Activated T-cell treated with anti-CD3 and anti-CD28 coated beads, Interleukin-2, amount 50 U/mL, for 24 hours (primary cell): ENCODE data around the gene CCDC50.

ENCODE experiments used
- DNase-seq: peaks from one replicate; pipeline ENCODE4 v3.0.0-alpha.2; 2020
- H3K27ac Mint-ChIP-seq: 2 replicates; pipeline ENCODE4 v1.8.0; 2020; ENCODE audit warnings: mild to moderate bottlenecking, mixed read lengths
- H3K27me3 Mint-ChIP-seq: 2 replicates; pipeline ENCODE4 v1.8.0; 2020; ENCODE audit warnings: mixed read lengths
- H3K36me3 Mint-ChIP-seq: 2 replicates; pipeline ENCODE4 v1.8.0; 2020; ENCODE audit warnings: low read depth, mixed read lengths
- H3K4me1 Mint-ChIP-seq: 2 replicates; pipeline ENCODE4 v1.8.0; 2020; ENCODE audit warnings: low read depth, mixed read lengths
- H3K4me3 Mint-ChIP-seq: 2 replicates; pipeline ENCODE4 v1.8.0; 2020; ENCODE audit warnings: mild to moderate bottlenecking, moderate library complexity, mixed read lengths
- H3K9me3 Mint-ChIP-seq: 2 replicates; pipeline ENCODE4 v1.8.0; 2020; ENCODE audit warnings: mixed read lengths

The CCDC50 gene

GRCh38 chr3:191426311-191426710 lies 97.1 kb downstream of the CCDC50 start:
- Mint-ChIP-seq H3K4me1 (no peaks in the 10 kb centered on the region), H3K9me3 (peaks cover 2% of the 10 kb centered on the region), H3K27ac (no peak overlapping the region), H3K36me3 (no peaks in the 10 kb centered on the region), H3K27me3 (no peaks in the 10 kb centered on the region), H3K4me3 (no peak overlapping the region)
- no peak for DNase-seq

DNA sequence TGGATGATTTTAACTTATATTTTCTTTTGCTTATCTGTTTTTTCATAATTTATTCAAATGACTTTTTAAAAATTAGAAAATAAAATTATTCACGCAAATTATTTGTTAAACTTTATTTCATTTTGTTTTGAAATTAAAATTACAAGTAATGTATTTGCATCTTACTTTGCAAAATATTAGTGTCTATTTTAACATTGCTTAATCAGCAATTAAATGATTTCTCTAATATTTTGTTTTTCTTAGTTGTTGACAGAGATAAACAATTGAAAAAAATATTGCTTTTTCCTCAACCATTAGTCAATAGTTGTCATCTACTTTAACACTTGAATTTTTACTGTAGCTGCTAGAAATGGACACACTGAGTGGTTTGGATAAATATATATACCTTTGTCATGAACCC lies 99.0 kb downstream of the CCDC50 start:
- peaks cover 4% of the 10 kb centered on the region for H3K9me3 Mint-ChIP-seq
- DNase-seq: no peak
- no peaks in the 10 kb centered on the region for H3K27me3 Mint-ChIP-seq
- H3K36me3 Mint-ChIP-seq: no peaks in the 10 kb centered on the region
- H3K4me3 Mint-ChIP-seq: no peak overlapping the region
- H3K27ac Mint-ChIP-seq: no peak overlapping the region
- no peaks in the 10 kb centered on the region for H3K4me1 Mint-ChIP-seq

- DNase-seq: no peak
- peaks cover 4% of the 10 kb centered on the region for H3K9me3 Mint-ChIP-seq
- no peaks in the 10 kb centered on the region for H3K27me3 Mint-ChIP-seq
- no peak overlapping the region for H3K27ac Mint-ChIP-seq
- H3K4me1 Mint-ChIP-seq: no peaks in the 10 kb centered on the region
- H3K4me3 Mint-ChIP-seq: no peak overlapping the region
- H3K36me3 Mint-ChIP-seq: no peaks in the 10 kb centered on the region
Measured at GRCh38 chr3:191430103-191430502, 100.9 kb downstream of the CCDC50 start.

DNA sequence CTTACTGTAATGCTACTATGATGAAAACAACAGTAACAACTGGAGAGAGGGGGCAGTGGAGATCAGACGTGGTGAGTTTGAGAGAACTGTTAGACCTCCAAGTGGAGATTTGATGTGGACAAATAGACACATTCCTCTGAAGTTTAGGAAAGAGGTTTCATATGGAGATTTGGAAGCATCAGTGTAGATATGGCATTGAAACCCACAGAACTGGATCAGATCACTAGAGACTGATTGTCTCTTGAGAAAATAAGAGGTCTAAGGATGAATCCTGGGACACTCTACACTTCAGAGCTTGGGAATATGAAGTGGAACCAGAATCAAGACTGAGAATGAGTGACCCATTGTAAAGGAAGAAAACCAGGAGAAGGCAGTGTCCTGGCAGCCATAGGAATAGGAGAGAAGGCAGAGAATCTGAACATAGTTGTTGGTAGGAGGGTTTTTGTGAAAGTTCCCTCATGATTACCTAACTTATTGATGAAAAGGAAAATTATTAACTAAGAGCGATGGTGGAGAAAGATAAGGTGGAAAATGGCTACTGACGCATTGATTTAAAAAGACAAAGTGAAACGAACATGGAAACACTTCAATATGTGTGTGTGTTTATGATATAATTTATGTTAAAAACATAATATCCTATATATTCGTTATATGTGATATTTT lies 102.1 kb downstream of the CCDC50 start:
- Mint-ChIP-seq H3K9me3 (peaks cover 4% of the 10 kb centered on the region), H3K27me3 (no peaks in the 10 kb centered on the region), H3K4me1 (no peaks in the 10 kb centered on the region), H3K36me3 (no peaks in the 10 kb centered on the region), H3K4me3 (no peak overlapping the region), H3K27ac (no peak overlapping the region)
- DNase-seq: no peak

DNA sequence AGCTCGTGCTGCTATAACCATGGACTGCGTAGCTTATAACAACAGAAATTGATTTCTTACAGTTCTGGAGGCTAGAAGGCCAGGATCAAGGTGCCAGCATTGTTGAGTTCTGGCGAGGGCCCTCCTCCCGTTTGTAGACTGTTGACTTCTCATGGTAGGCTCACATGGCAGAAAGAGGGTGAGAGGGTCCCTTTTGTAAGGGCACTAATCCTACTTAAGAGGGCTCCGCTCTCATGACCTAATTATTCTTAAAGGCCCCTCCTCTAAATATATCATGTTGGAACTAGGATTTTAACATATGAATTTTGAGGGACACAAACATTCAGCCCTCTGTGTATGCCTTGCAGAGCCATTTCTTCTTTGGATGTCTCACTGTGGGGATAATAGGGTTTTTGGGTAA lies 103.0 kb downstream of the CCDC50 start:
- H3K9me3 Mint-ChIP-seq: peaks cover 4% of the 10 kb centered on the region
- no peaks in the 10 kb centered on the region for H3K4me1 Mint-ChIP-seq
- DNase-seq: no peak
- H3K36me3 Mint-ChIP-seq: no peaks in the 10 kb centered on the region
- H3K4me3 Mint-ChIP-seq: no peak overlapping the region
- no peak overlapping the region for H3K27ac Mint-ChIP-seq
- no peaks in the 10 kb centered on the region for H3K27me3 Mint-ChIP-seq

GRCh38 chr3:191434024-191434423 lies 104.8 kb downstream of the CCDC50 start:
- H3K27me3 Mint-ChIP-seq: no peaks in the 10 kb centered on the region
- H3K27ac Mint-ChIP-seq: no peak overlapping the region
- H3K9me3 Mint-ChIP-seq: peaks cover 4% of the 10 kb centered on the region
- H3K36me3 Mint-ChIP-seq: no peaks in the 10 kb centered on the region
- no peak for DNase-seq
- no peak overlapping the region for H3K4me3 Mint-ChIP-seq
- H3K4me1 Mint-ChIP-seq: no peaks in the 10 kb centered on the region

DNA sequence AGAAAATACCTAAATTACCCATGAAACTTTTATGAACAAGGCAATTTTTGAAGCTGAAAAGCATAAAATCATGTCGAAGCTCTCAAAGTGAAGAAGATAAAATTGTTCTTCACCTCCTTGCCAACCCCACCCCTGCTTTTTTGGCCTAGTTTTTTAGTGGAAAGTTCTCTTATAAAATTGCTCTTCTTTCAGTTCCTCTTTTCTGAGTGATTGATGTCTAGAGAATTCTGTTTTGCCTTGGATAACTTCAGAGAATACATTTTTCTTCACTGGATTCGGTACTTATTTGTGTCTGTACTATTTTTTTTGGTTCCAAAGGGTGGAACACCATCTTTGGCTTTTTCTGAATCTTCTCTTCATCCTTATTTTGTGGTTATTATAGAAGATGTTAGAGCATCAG lies 106.8 kb downstream of the CCDC50 start:
- H3K4me1 Mint-ChIP-seq: no peaks in the 10 kb centered on the region
- no peak overlapping the region for H3K4me3 Mint-ChIP-seq
- H3K9me3 Mint-ChIP-seq: peaks cover 14% of the 10 kb centered on the region
- no peak for DNase-seq
- no peaks in the 10 kb centered on the region for H3K27me3 Mint-ChIP-seq
- H3K36me3 Mint-ChIP-seq: no peaks in the 10 kb centered on the region
- H3K27ac Mint-ChIP-seq: no peak overlapping the region

DNA sequence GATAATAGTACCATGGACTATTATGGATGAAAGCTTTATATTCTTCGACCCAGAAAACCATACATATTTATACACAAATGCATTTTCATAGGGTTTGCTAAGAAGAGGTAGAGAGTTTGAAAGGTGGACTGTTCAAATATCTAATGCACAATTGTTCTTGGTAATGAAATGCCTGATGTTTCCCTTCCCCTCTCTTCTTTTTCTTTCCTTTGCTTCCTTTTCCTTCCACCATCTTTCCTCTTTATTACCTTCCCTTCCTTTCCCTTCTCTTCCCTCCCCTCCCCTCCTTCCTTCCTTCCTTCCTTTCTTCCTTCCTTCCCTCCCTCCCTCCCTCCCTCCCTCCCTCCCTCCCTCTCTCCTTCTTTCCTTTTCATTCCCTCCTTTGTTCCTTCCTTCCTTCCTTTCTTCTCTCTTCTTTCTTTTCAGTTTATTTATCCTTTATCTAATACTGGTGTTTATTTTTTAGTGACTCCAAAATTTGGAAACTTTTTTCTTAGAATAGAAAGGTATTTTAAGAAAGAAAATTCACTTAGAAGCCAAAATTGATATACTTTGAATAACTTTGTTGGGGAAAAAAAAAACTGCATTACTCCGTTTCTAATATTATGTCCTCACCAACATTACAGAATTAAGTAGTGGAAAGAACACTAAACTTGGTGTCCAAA lies 109.1 kb downstream of the CCDC50 start:
- H3K27me3 Mint-ChIP-seq: no peaks in the 10 kb centered on the region
- H3K27ac Mint-ChIP-seq: no peak overlapping the region
- no peak for DNase-seq
- H3K4me3 Mint-ChIP-seq: no peak overlapping the region
- peaks cover 4% of the 10 kb centered on the region for H3K4me1 Mint-ChIP-seq
- H3K36me3 Mint-ChIP-seq: no peaks in the 10 kb centered on the region
- H3K9me3 Mint-ChIP-seq: peaks cover 11% of the 10 kb centered on the region

GRCh38 chr3:191440532-191440931 lies 111.3 kb downstream of the CCDC50 start:
- Mint-ChIP-seq H3K27ac (no peak overlapping the region), H3K9me3 (peaks cover 11% of the 10 kb centered on the region), H3K4me1 (peaks cover 4% of the 10 kb centered on the region), H3K36me3 (no peaks in the 10 kb centered on the region), H3K27me3 (no peaks in the 10 kb centered on the region), H3K4me3 (no peak overlapping the region)
- DNase-seq: no peak

DNA sequence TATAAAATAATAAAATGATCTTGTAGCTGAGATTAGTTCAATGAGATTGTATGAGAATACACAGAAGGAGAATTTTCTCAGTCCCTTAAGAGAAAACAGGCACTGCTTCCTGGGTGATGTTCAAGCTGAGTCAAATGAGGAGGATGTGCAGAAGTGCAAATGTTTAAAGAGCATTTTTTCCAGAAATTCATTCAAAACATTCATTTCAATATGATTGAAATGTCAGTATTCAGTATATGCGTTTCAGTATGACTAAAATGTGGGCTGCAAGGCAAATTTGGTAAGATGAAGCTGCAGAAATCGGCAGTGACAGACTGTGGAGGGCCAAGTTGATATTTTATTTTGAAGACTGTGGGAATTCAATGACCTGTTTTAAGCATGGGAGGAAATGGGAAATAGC lies 112.5 kb downstream of the CCDC50 start:
- DNase-seq: no peak
- Mint-ChIP-seq H3K36me3 (no peaks in the 10 kb centered on the region), H3K27me3 (no peaks in the 10 kb centered on the region), H3K9me3 (peaks cover 11% of the 10 kb centered on the region), H3K4me3 (no peak overlapping the region), H3K27ac (no peak overlapping the region), H3K4me1 (peaks cover 4% of the 10 kb centered on the region)

- no peaks in the 10 kb centered on the region for H3K36me3 Mint-ChIP-seq
- H3K9me3 Mint-ChIP-seq: peaks cover 15% of the 10 kb centered on the region
- H3K4me3 Mint-ChIP-seq: no peak overlapping the region
- H3K4me1 Mint-ChIP-seq: peaks cover 4% of the 10 kb centered on the region
- H3K27me3 Mint-ChIP-seq: no peaks in the 10 kb centered on the region
- DNase-seq: no peak
- H3K27ac Mint-ChIP-seq: no peak overlapping the region
Measured at GRCh38 chr3:191444569-191444968, 115.4 kb downstream of the CCDC50 start.
